ENCODE results near the gene RRP15.

Gene RRP15

DNA sequence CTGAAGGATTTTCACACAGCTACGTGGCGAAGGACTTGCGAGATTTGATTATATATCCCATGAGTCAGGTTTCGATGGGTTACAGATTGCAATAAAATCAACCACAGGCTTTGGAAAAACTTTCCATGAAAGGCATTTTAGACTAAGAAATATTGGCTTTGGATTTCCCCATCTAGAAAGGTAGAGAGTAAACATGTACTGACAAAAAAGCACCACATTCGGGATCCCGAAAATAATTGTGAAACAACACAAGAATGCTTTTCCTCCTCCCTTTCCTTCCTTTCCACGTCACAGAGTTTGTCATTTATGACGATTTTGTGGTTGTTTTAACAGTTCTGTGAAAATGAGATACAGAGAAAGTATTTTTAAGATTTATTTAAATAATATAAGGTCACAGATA is 98.6 kb downstream of the RRP15 start:
- Histone ChIP-seq H4K20me1 (ENCODE audit: insufficient read depth, low read length) (no peaks in the 10 kb centered on the region), H3K36me3 (ENCODE audit: insufficient read depth, low read length) (no peaks in the 10 kb centered on the region), H3K4me2 (ENCODE audit: low read length) (no peak overlapping the region), H3K79me2 (ENCODE audit: insufficient read depth, low read length) (no peaks in the 10 kb centered on the region), H3K4me1 (ENCODE audit: insufficient read depth, low read length, severe bottlenecking) (no peaks in the 10 kb centered on the region), H3K27ac (ENCODE audit: low read depth, low read length, poor library complexity, severe bottlenecking) (no peak overlapping the region), H3K9me2 (ENCODE audit: low read depth, low read length) (no peaks in the 10 kb centered on the region), H3F3A (ENCODE audit: insufficient read depth, low read length) (no peaks in the 10 kb centered on the region), H3K27me3 (ENCODE audit: insufficient read depth, low read length) (no peaks in the 10 kb centered on the region), H2AFZ (ENCODE audit: low read length) (no peak overlapping the region), H3K9me3 (ENCODE audit: low read length) (no peaks in the 10 kb centered on the region), H3K4me3 (ENCODE audit: low read depth, low read length, poor library complexity, severe bottlenecking) (no peak overlapping the region), H3K9ac (ENCODE audit: low read length) (no peak overlapping the region)
- no peak for TF ChIP-seq EZH2 (IDR thresholded peaks at IDR 0.05; ENCODE audit: borderline replicate concordance, low read length)
- TF ChIP-seq, protein P1, sequence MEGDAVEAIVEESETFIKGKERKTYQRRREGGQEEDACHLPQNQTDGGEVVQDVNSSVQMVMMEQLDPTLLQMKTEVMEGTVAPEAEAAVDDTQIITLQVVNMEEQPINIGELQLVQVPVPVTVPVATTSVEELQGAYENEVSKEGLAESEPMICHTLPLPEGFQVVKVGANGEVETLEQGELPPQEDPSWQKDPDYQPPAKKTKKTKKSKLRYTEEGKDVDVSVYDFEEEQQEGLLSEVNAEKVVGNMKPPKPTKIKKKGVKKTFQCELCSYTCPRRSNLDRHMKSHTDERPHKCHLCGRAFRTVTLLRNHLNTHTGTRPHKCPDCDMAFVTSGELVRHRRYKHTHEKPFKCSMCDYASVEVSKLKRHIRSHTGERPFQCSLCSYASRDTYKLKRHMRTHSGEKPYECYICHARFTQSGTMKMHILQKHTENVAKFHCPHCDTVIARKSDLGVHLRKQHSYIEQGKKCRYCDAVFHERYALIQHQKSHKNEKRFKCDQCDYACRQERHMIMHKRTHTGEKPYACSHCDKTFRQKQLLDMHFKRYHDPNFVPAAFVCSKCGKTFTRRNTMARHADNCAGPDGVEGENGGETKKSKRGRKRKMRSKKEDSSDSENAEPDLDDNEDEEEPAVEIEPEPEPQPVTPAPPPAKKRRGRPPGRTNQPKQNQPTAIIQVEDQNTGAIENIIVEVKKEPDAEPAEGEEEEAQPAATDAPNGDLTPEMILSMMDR (IDR thresholded peaks at IDR 0.05; ENCODE audit: low read length), result no peak

DNA sequence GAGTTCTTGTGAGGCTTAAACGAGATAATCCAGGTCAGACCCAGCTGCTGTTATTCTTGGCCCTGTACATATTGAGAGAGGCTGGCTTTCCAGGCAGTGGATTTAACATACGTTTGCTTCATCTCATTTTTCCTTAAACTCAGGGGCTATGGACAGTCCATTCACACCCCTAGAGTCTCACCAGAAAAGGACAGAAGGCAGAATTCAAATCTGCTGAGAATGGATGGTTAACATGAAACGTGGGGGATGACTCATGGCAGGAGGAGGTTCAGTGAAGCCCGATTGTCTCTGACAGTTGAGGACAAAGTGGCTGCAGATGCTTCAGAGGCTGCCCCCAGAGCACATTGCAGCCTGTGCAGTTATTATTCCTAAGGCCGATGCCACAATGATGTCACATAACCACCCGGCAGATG is 99.5 kb downstream of the RRP15 start:
- no peak overlapping the region for H3K4me2 ChIP-seq (ENCODE audit: low read length)
- H3K9me3 ChIP-seq (ENCODE audit: low read length), result no peaks in the 10 kb centered on the region
- no peak overlapping the region for H2AFZ ChIP-seq (ENCODE audit: low read length)
- H3F3A ChIP-seq (ENCODE audit: insufficient read depth, low read length), result no peaks in the 10 kb centered on the region
- no peaks in the 10 kb centered on the region for H3K27me3 ChIP-seq (ENCODE audit: insufficient read depth, low read length)
- H3K4me3 ChIP-seq (ENCODE audit: low read depth, low read length, poor library complexity, severe bottlenecking), result no peak overlapping the region
- no peaks in the 10 kb centered on the region for H4K20me1 ChIP-seq (ENCODE audit: insufficient read depth, low read length)
- H3K4me1 ChIP-seq (ENCODE audit: insufficient read depth, low read length, severe bottlenecking), result no peaks in the 10 kb centered on the region
- no peak overlapping the region for H3K9ac ChIP-seq (ENCODE audit: low read length)
- H3K79me2 ChIP-seq (ENCODE audit: insufficient read depth, low read length), result no peaks in the 10 kb centered on the region
- no peaks in the 10 kb centered on the region for H3K36me3 ChIP-seq (ENCODE audit: insufficient read depth, low read length)
- TF ChIP-seq, protein P1 (IDR thresholded peaks at IDR 0.05; ENCODE audit: low read length), result no peak
- no peak for TF ChIP-seq EZH2 (IDR thresholded peaks at IDR 0.05; ENCODE audit: borderline replicate concordance, low read length)
- no peaks in the 10 kb centered on the region for H3K9me2 ChIP-seq (ENCODE audit: low read depth, low read length)
- no peak overlapping the region for H3K27ac ChIP-seq (ENCODE audit: low read depth, low read length, poor library complexity, severe bottlenecking)
